GM23338 (cell line): ENCODE measurements around the gene RPTOR. TPM values are rescaled to one million over a fixed set of nuclear protein-coding genes. Genes with fewer than 3 reads are reported as not detected.

Experiments
- ATAC-seq: fragments of 200-7000 bp; cut with Tn5 transposase; 3 replicates; pipeline ENCODE4 v1.9.1; 2020
- DNase-seq: peaks from one replicate; pipeline ENCODE4 v3.0.0-alpha.2; 2015; ENCODE audit warnings: low spot score
- H2AFZ ChIP-seq: fragments of 200-600 bp; sonication (generic); 2 replicates; pipeline ENCODE4 v1.8.0; 2016; ENCODE audit warnings: antibody characterized with exemption, mild to moderate bottlenecking, moderate library complexity
- H3F3A ChIP-seq: fragments of 200-600 bp; sonication (generic); replicated peaks from 2 replicates; pipeline ENCODE4 v1.8.0; 2017; ENCODE audit warnings: antibody characterized with exemption, mixed run types, low read depth
- H3K27ac ChIP-seq: fragments of 200-600 bp; sonication (generic); 2 replicates; pipeline ENCODE4 v1.6.1; 2016; ENCODE audit warnings: low read depth
- H3K27me3 ChIP-seq: fragments of 200-600 bp; sonication (generic); 2 replicates; pipeline ENCODE4 v1.8.0; 2016; ENCODE audit warnings: mild to moderate bottlenecking, mixed run types, moderate library complexity; ENCODE audit not compliant: insufficient read depth
- H3K36me3 ChIP-seq: fragments of 200-600 bp; sonication (generic); 2 replicates; pipeline ENCODE4 v1.8.0; 2016; ENCODE audit warnings: mild to moderate bottlenecking; ENCODE audit not compliant: insufficient read depth
- H3K4me1 ChIP-seq: fragments of 200-600 bp; sonication (generic); 2 replicates; pipeline ENCODE4 v1.8.0; 2016; ENCODE audit warnings: mild to moderate bottlenecking, moderate library complexity; ENCODE audit not compliant: insufficient read depth
- H3K4me2 ChIP-seq: fragments of 200-600 bp; sonication (generic); 2 replicates; pipeline ENCODE4 v1.7.1; 2017; ENCODE audit warnings: mixed run types
- H3K4me3 ChIP-seq: fragments of 200-600 bp; sonication (generic); 2 replicates; pipeline ENCODE4 v1.6.1; 2016; ENCODE audit warnings: mixed run types
- H3K79me2 ChIP-seq: fragments of 200-600 bp; sonication (generic); replicated peaks from 2 replicates; pipeline ENCODE4 v1.8.0; 2017; ENCODE audit warnings: mild to moderate bottlenecking; ENCODE audit not compliant: insufficient read depth
- H3K9me2 ChIP-seq: fragments of 200-600 bp; sonication (generic); 2 replicates; pipeline ENCODE4 v1.8.0; 2017; ENCODE audit not compliant: insufficient read depth
- H4K20me1 ChIP-seq: fragments of 200-600 bp; sonication (generic); replicated peaks from 2 replicates; pipeline ENCODE4 v1.8.0; 2017; ENCODE audit warnings: mild to moderate bottlenecking; ENCODE audit not compliant: insufficient read depth
- H3K27ac Mint-ChIP-seq: 2 replicates; pipeline ENCODE4 v1.8.0; 2020; ENCODE audit warnings: inconsistent platforms, mild to moderate bottlenecking, moderate library complexity, mixed read lengths
- H3K27me3 Mint-ChIP-seq: 3 replicates; pipeline ENCODE4 v1.8.0; 2022; ENCODE audit warnings: low read depth, mild to moderate bottlenecking, moderate library complexity, mixed read lengths, inconsistent platforms; ENCODE audit not compliant: insufficient read depth, poor library complexity
- H3K36me3 Mint-ChIP-seq: 3 replicates; pipeline ENCODE4 v1.8.0; 2021; ENCODE audit warnings: low read depth, mild to moderate bottlenecking, inconsistent platforms, moderate library complexity, mixed read lengths
- H3K4me1 Mint-ChIP-seq: 3 replicates; pipeline ENCODE4 v1.8.0; 2020; ENCODE audit warnings: mild to moderate bottlenecking, inconsistent platforms, mixed read lengths
- H3K4me3 Mint-ChIP-seq: 3 replicates; pipeline ENCODE4 v1.8.0; 2021; ENCODE audit warnings: moderate library complexity, mild to moderate bottlenecking, inconsistent platforms, mixed read lengths
- H3K9me3 Mint-ChIP-seq: 3 replicates; pipeline ENCODE4 v1.8.0; 2020; ENCODE audit warnings: moderate library complexity, mild to moderate bottlenecking, inconsistent platforms, mixed read lengths
- CREB1 ChIP-seq: fragments of 250-450 bp; sonication (Bioruptor Pico); IDR thresholded peaks from 2 replicates; pipeline ENCODE4 v1.5.0; 2020; ENCODE audit warnings: low read depth, mild to moderate bottlenecking, moderate library complexity
- CTCF ChIP-seq, 2 experiments: fragments of 200-600 bp in 1 of 2; sonication (generic) in 1 of 2; conservative IDR thresholded peaks; 2 replicates each; pipeline versions ENCODE4 v1.5.1 to v1.6.1; 2016 to 2017; ENCODE audit warnings: antibody characterized with exemption in 2 of 2, low read depth in 2 of 2, mild to moderate bottlenecking in 2 of 2, moderate library complexity in 1 of 2
- EZH2 ChIP-seq: fragments of 200-600 bp; sonication (generic); IDR thresholded peaks from one replicate; pipeline ENCODE4 v1.8.0; 2017; ENCODE audit warnings: antibody characterized with exemption, mild to moderate bottlenecking, low read depth; ENCODE audit not compliant: unreplicated experiment
- EZH2phosphoT487 ChIP-seq: fragments of 200-600 bp; sonication (generic); IDR thresholded peaks from one replicate; pipeline ENCODE4 v1.8.1; 2018; ENCODE audit warnings: antibody characterized with exemption; ENCODE audit not compliant: unreplicated experiment
- NANOG ChIP-seq: IDR thresholded peaks from 2 replicates; pipeline ENCODE4 v1.6.1; 2016; ENCODE audit warnings: antibody characterized with exemption, borderline replicate concordance
- POLR2AphosphoS5 ChIP-seq: IDR thresholded peaks from 2 replicates; pipeline ENCODE4 v1.6.1; 2016; ENCODE audit warnings: antibody characterized with exemption, low read depth
- STAT1 ChIP-seq: IDR thresholded peaks from one replicate; pipeline ENCODE4 v1.6.1; 2016; ENCODE audit warnings: antibody characterized with exemption; ENCODE audit not compliant: unreplicated experiment
- ZNF114 ChIP-seq: fragments of 250-450 bp; sonication (Bioruptor Pico); IDR thresholded peaks from 2 replicates; pipeline ENCODE4 v1.5.0; 2020; ENCODE audit warnings: mild to moderate bottlenecking, moderate library complexity
- ZNF331 ChIP-seq: fragments of 250-450 bp; sonication (Bioruptor Pico); IDR thresholded peaks from 2 replicates; pipeline ENCODE4 v1.5.0; 2020; ENCODE audit warnings: low read depth, mild to moderate bottlenecking, moderate library complexity
- polyA plus RNA-seq: library from polyadenylated mRNA; unstranded; fragments of >200 nt; fragmentation: Nextera tagmentation; extraction: Ambion mirVana; gene quantifications from 2 replicates; pipeline ENCODE4 v1.2.1, GENCODE V29; 2016
- total RNA-seq: library from RNA; depleted of rRNA; stranded (reverse); fragments of >200 nt; shearing (Covaris generic); gene quantifications from 2 replicates; pipeline ENCODE4 v1.2.3, GENCODE V29; 2014
- TF ChIP-seq, protein P1 (sequence below): IDR thresholded peaks from one replicate; pipeline ENCODE4 v1.6.1; 2018; ENCODE audit warnings: antibody characterized with exemption; ENCODE audit not compliant: unreplicated experiment
- TF ChIP-seq, protein P2 (sequence below): IDR thresholded peaks from 2 replicates; pipeline ENCODE4 v1.6.1; 2016; ENCODE audit warnings: antibody characterized with exemption

RPTOR gene
- total and polyA plus RNA-seq, 2 experiments from 2014 or later = 9.5 to 38.0 TPM

DNA sequence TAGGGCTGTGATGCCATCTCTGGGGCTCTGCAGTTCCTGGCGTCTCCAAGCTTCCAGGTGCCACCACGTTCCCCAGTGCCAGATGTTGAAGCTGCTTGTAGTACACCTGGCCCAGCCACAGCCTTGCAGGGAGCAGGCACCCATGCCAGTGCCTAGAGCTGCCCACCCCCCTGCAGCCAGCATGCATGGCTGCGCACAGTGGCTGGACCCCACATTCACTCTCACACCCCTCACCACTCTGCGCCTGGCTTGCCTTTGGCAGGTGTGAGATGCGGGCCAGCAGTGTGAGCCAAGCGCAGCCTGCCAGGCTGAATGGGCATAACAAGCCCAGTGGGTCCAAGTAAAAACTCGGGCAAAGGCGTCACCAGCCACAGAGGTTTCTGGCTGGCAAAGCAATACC lies 371.6 kb downstream of the RPTOR start (continued):
- TF ChIP-seq, protein P1, sequence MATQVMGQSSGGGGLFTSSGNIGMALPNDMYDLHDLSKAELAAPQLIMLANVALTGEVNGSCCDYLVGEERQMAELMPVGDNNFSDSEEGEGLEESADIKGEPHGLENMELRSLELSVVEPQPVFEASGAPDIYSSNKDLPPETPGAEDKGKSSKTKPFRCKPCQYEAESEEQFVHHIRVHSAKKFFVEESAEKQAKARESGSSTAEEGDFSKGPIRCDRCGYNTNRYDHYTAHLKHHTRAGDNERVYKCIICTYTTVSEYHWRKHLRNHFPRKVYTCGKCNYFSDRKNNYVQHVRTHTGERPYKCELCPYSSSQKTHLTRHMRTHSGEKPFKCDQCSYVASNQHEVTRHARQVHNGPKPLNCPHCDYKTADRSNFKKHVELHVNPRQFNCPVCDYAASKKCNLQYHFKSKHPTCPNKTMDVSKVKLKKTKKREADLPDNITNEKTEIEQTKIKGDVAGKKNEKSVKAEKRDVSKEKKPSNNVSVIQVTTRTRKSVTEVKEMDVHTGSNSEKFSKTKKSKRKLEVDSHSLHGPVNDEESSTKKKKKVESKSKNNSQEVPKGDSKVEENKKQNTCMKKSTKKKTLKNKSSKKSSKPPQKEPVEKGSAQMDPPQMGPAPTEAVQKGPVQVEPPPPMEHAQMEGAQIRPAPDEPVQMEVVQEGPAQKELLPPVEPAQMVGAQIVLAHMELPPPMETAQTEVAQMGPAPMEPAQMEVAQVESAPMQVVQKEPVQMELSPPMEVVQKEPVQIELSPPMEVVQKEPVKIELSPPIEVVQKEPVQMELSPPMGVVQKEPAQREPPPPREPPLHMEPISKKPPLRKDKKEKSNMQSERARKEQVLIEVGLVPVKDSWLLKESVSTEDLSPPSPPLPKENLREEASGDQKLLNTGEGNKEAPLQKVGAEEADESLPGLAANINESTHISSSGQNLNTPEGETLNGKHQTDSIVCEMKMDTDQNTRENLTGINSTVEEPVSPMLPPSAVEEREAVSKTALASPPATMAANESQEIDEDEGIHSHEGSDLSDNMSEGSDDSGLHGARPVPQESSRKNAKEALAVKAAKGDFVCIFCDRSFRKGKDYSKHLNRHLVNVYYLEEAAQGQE = no peak
- TF ChIP-seq POLR2AphosphoS5 (no peak), ZNF331 (CRISPR knock-in tag) (no peak), EZH2 (no peak), CREB1 (CRISPR knock-in tag) (no peak), CTCF (conservative IDR thresholded peaks at IDR 0.05; ENCODE audit: low read depth in 2 of 2) (no peak), NANOG (no peak), ZNF114 (CRISPR knock-in tag) (no peak), STAT1 (no peak)

- Histone ChIP-seq H3K9me2 (no peaks in the 10 kb centered on the region), H3K27ac (no peak overlapping the region), H2AFZ (no peak overlapping the region), H3K36me3 (no peaks in the 10 kb centered on the region; the same call in 1 of the 2 replicates), H3K4me1 (no peaks in the 10 kb centered on the region), H3K4me3 (no peak overlapping the region), H3K27me3 (no peaks in the 10 kb centered on the region), H3K4me2 (no peak overlapping the region), H3K79me2 (no peaks in the 10 kb centered on the region), H3F3A (no peaks in the 10 kb centered on the region), H4K20me1 (no peaks in the 10 kb centered on the region)
- Mint-ChIP-seq H3K36me3 (peaks cover 31% of the 10 kb centered on the region), H3K27me3 (peaks cover 2% of the 10 kb centered on the region), H3K4me1 (no peaks in the 10 kb centered on the region), H3K4me3 (no peak overlapping the region), H3K27ac (no peak overlapping the region), H3K9me3 (peaks cover 28% of the 10 kb centered on the region)
- no peak for DNase-seq
- ATAC-seq = no peak
- TF ChIP-seq, protein P2, sequence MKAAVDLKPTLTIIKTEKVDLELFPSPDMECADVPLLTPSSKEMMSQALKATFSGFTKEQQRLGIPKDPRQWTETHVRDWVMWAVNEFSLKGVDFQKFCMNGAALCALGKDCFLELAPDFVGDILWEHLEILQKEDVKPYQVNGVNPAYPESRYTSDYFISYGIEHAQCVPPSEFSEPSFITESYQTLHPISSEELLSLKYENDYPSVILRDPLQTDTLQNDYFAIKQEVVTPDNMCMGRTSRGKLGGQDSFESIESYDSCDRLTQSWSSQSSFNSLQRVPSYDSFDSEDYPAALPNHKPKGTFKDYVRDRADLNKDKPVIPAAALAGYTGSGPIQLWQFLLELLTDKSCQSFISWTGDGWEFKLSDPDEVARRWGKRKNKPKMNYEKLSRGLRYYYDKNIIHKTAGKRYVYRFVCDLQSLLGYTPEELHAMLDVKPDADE = no peak
- TF ChIP-seq POLR2AphosphoS5 (no peak), CREB1 (CRISPR knock-in tag) (no peak), NANOG (no peak), EZH2phosphoT487 (no peak), EZH2 (no peak), STAT1 (no peak), ZNF114 (CRISPR knock-in tag) (no peak), ZNF331 (CRISPR knock-in tag) (no peak), CTCF (conservative IDR thresholded peaks at IDR 0.05; ENCODE audit: low read depth in 2 of 2) (no peak)
Observed at GRCh38 chr17:80917716-80918560, 373.3 kb downstream of the RPTOR start.
